ENCODE measurements around the gene TELO2.
A peak's percentile ranks its signal among the peaks of the same experiment; 100 is the strongest.

TELO2 gene

GRCh38 chr16:1492923-1493745, at the start of gene TELO2:
TSS of gene TELO2 (plus strand) at chr16:1493360. CDS start at chr16:1494282, 922 bp downstream.
- peak within 1 kb of the TSS; percentile 99 for H3K27ac Mint-ChIP-seq
- peak; percentile 88 for DNase-seq (ENCODE audit: low spot score)
- H3K9me3 Mint-ChIP-seq = no peaks in the 10 kb centered on the region
- H3K36me3 Mint-ChIP-seq (ENCODE audit: low read depth) = peaks cover 10% of the 10 kb centered on the region
- peaks cover 10% of the 10 kb centered on the region for H3K4me1 Mint-ChIP-seq (ENCODE audit: low read depth)
- peak within 1 kb of the TSS; percentile 91 for H3K4me3 Mint-ChIP-seq
- no peaks in the 10 kb centered on the region for H3K27me3 Mint-ChIP-seq (ENCODE audit: low read depth)

GRCh38 chr16:1443403-1443973, 49.7 kb upstream of the TELO2 start:
- no peaks in the 10 kb centered on the region for H3K36me3 Mint-ChIP-seq (ENCODE audit: low read depth)
- no peaks in the 10 kb centered on the region for H3K9me3 Mint-ChIP-seq
- no peak overlapping the region for H3K27ac Mint-ChIP-seq
- H3K27me3 Mint-ChIP-seq (ENCODE audit: low read depth) = no peaks in the 10 kb centered on the region
- no peaks in the 10 kb centered on the region for H3K4me1 Mint-ChIP-seq (ENCODE audit: low read depth)
- H3K4me3 Mint-ChIP-seq = no peak overlapping the region
- DNase-seq (ENCODE audit: low spot score) = no peak

- no peaks in the 10 kb centered on the region for H3K36me3 Mint-ChIP-seq (ENCODE audit: low read depth)
- no peak within 1 kb of the TSS for H3K27ac Mint-ChIP-seq
- DNase-seq (ENCODE audit: low spot score) = no peak
- no peaks in the 10 kb centered on the region for H3K27me3 Mint-ChIP-seq (ENCODE audit: low read depth)
- H3K4me1 Mint-ChIP-seq (ENCODE audit: low read depth) = no peaks in the 10 kb centered on the region
- no peak within 1 kb of the TSS for H3K4me3 Mint-ChIP-seq
- no peaks in the 10 kb centered on the region for H3K9me3 Mint-ChIP-seq
These were observed 49.0 kb upstream of the TELO2 start, which contains the start of gene CCDC154 for GRCh38 chr16:1443980-1444729. TSS of gene CCDC154 (minus strand) at chr16:1444556. CDS start at chr16:1444322, 234 bp downstream.

- Mint-ChIP-seq H3K36me3 (ENCODE audit: low read depth) (no peaks in the 10 kb centered on the region), H3K9me3 (no peaks in the 10 kb centered on the region), H3K4me3 (no peak overlapping the region), H3K4me1 (ENCODE audit: low read depth) (no peaks in the 10 kb centered on the region), H3K27me3 (ENCODE audit: low read depth) (no peaks in the 10 kb centered on the region), H3K27ac (no peak overlapping the region)
- DNase-seq (ENCODE audit: low spot score) = no peak
These were observed 48.2 kb upstream of the TELO2 start for GRCh38 chr16:1444730-1445517.

- Mint-ChIP-seq H3K4me3 (no peak overlapping the region), H3K9me3 (no peaks in the 10 kb centered on the region), H3K27ac (no peak overlapping the region), H3K27me3 (ENCODE audit: low read depth) (no peaks in the 10 kb centered on the region), H3K4me1 (ENCODE audit: low read depth) (no peaks in the 10 kb centered on the region), H3K36me3 (ENCODE audit: low read depth) (no peaks in the 10 kb centered on the region)
- no peak for DNase-seq (ENCODE audit: low spot score)
These were observed 47.5 kb upstream of the TELO2 start for GRCh38 chr16:1445518-1446203.

- Mint-ChIP-seq H3K4me1 (ENCODE audit: low read depth) (no peaks in the 10 kb centered on the region), H3K27me3 (ENCODE audit: low read depth) (no peaks in the 10 kb centered on the region), H3K36me3 (ENCODE audit: low read depth) (no peaks in the 10 kb centered on the region), H3K9me3 (no peaks in the 10 kb centered on the region), H3K4me3 (no peak overlapping the region), H3K27ac (no peak overlapping the region)
- DNase-seq (ENCODE audit: low spot score) = no peak
These were observed 46.7 kb upstream of the TELO2 start for GRCh38 chr16:1446296-1447080.

- Mint-ChIP-seq H3K27ac (no peak overlapping the region), H3K4me3 (no peak overlapping the region), H3K4me1 (ENCODE audit: low read depth) (no peaks in the 10 kb centered on the region), H3K9me3 (no peaks in the 10 kb centered on the region), H3K36me3 (ENCODE audit: low read depth) (no peaks in the 10 kb centered on the region), H3K27me3 (ENCODE audit: low read depth) (no peaks in the 10 kb centered on the region)
- DNase-seq (ENCODE audit: low spot score) = no peak
These were observed 45.2 kb upstream of the TELO2 start for GRCh38 chr16:1447965-1448364.

GRCh38 chr16:1448536-1449116, 44.5 kb upstream of the TELO2 start:
- no peaks in the 10 kb centered on the region for H3K9me3 Mint-ChIP-seq
- no peak overlapping the region for H3K4me3 Mint-ChIP-seq
- H3K4me1 Mint-ChIP-seq (ENCODE audit: low read depth) = no peaks in the 10 kb centered on the region
- no peak for DNase-seq (ENCODE audit: low spot score)
- H3K36me3 Mint-ChIP-seq (ENCODE audit: low read depth) = no peaks in the 10 kb centered on the region
- H3K27ac Mint-ChIP-seq = no peak overlapping the region
- H3K27me3 Mint-ChIP-seq (ENCODE audit: low read depth) = no peaks in the 10 kb centered on the region

- no peak for DNase-seq (ENCODE audit: low spot score)
- Mint-ChIP-seq H3K27ac (no peak overlapping the region), H3K27me3 (ENCODE audit: low read depth) (no peaks in the 10 kb centered on the region), H3K36me3 (ENCODE audit: low read depth) (no peaks in the 10 kb centered on the region), H3K4me1 (ENCODE audit: low read depth) (no peaks in the 10 kb centered on the region), H3K4me3 (no peak overlapping the region), H3K9me3 (no peaks in the 10 kb centered on the region)
These were observed 43.9 kb upstream of the TELO2 start for GRCh38 chr16:1449201-1449788.

- Mint-ChIP-seq H3K4me1 (ENCODE audit: low read depth) (no peaks in the 10 kb centered on the region), H3K36me3 (ENCODE audit: low read depth) (no peaks in the 10 kb centered on the region), H3K27me3 (ENCODE audit: low read depth) (no peaks in the 10 kb centered on the region), H3K9me3 (no peaks in the 10 kb centered on the region), H3K27ac (peak overlapping the region; percentile 55), H3K4me3 (no peak overlapping the region)
- DNase-seq (ENCODE audit: low spot score) = no peak
These were observed 42.9 kb upstream of the TELO2 start for GRCh38 chr16:1450218-1450617.

- Mint-ChIP-seq H3K36me3 (ENCODE audit: low read depth) (no peaks in the 10 kb centered on the region), H3K27me3 (ENCODE audit: low read depth) (no peaks in the 10 kb centered on the region), H3K4me3 (no peak overlapping the region), H3K27ac (no peak overlapping the region), H3K9me3 (no peaks in the 10 kb centered on the region), H3K4me1 (ENCODE audit: low read depth) (no peaks in the 10 kb centered on the region)
- no peak for DNase-seq (ENCODE audit: low spot score)
These were observed 42.3 kb upstream of the TELO2 start for GRCh38 chr16:1450841-1451240.

- H3K27ac Mint-ChIP-seq = no peak overlapping the region
- DNase-seq (ENCODE audit: low spot score) = no peak
- no peaks in the 10 kb centered on the region for H3K27me3 Mint-ChIP-seq (ENCODE audit: low read depth)
- H3K36me3 Mint-ChIP-seq (ENCODE audit: low read depth) = no peaks in the 10 kb centered on the region
- no peaks in the 10 kb centered on the region for H3K9me3 Mint-ChIP-seq
- no peak overlapping the region for H3K4me3 Mint-ChIP-seq
- no peaks in the 10 kb centered on the region for H3K4me1 Mint-ChIP-seq (ENCODE audit: low read depth)
These were observed 41.3 kb upstream of the TELO2 start for GRCh38 chr16:1451702-1452392.

Data from T-helper 2 cell treated with Interferon-gamma antibody and Interleukin-4, amounts not matched to agents 5 μg/mL and 100 μg/mL, for 36 hours (primary cell).